Ishikawa (cell line): Measurements from ENCODE around the gene MOCS3.

Experiments
- CEBPB ChIP-seq: IDR thresholded peaks from 2 replicates; pipeline ENCODE4 v1.6.1; 2012
- CREB1 ChIP-seq: IDR thresholded peaks from 2 replicates; pipeline ENCODE4 v1.6.1; 2012; ENCODE audit warnings: low read depth
- EGR1 ChIP-seq: IDR thresholded peaks from 2 replicates; pipeline ENCODE4 v1.6.1; 2012
- EP300 ChIP-seq: IDR thresholded peaks from 2 replicates; pipeline ENCODE4 v1.6.1; 2012; ENCODE audit warnings: borderline replicate concordance
- FOXM1 ChIP-seq: IDR thresholded peaks from 2 replicates; pipeline ENCODE4 v1.6.1; 2012; ENCODE audit warnings: low read depth, borderline replicate concordance
- NFIC ChIP-seq: IDR thresholded peaks from 2 replicates; pipeline ENCODE4 v1.6.1; 2012
- RAD21 ChIP-seq: IDR thresholded peaks from 2 replicates; pipeline ENCODE4 v1.6.1; 2012; ENCODE audit warnings: low read depth
- REST ChIP-seq: IDR thresholded peaks from 2 replicates; pipeline ENCODE4 v1.6.1; 2012; ENCODE audit warnings: low read depth, mild to moderate bottlenecking
- TAF1 ChIP-seq: IDR thresholded peaks from 2 replicates; pipeline ENCODE4 v1.6.1; 2012; ENCODE audit warnings: low read depth, mild to moderate bottlenecking
- TCF12 ChIP-seq: IDR thresholded peaks from 2 replicates; pipeline ENCODE4 v1.6.1; 2012; ENCODE audit warnings: low read depth
- TEAD4 ChIP-seq: IDR thresholded peaks from 2 replicates; pipeline ENCODE4 v1.6.1; 2012
- YY1 ChIP-seq: IDR thresholded peaks from 2 replicates; pipeline ENCODE4 v1.6.1; 2012; ENCODE audit warnings: low read depth
- ZBTB7A ChIP-seq: IDR thresholded peaks from 2 replicates; pipeline ENCODE4 v1.6.1; 2012; ENCODE audit warnings: low read depth
- TF ChIP-seq, protein P1 (sequence below): IDR thresholded peaks from 2 replicates; pipeline ENCODE4 v1.6.1; 2012
- TF ChIP-seq, protein P2 (sequence below): IDR thresholded peaks from 2 replicates; pipeline ENCODE4 v1.6.1; 2012

Gene MOCS3

DNA sequence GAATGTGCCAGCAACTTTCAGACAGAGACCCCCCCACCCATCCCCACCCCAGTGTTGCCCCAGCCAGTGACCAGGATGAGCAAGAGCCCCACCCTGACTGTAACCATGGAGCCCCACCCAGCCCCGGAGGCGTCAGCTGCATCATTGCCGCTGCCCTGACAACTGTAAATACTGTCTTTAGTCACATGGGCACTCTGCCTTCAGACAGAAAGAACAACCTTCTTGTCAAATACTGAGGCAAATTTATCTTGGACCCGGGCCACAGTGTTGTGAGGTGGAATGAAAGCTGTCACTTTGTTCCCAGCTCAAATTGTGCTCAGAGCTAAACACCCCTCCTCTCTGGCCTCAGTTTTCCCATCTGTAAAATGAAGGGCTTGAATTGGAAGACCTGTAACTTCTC, 23.7 kb downstream of the MOCS3 start:
- TF ChIP-seq CREB1 (no peak), NFIC (no peak), ZBTB7A (no peak)
- TF ChIP-seq, protein P1, sequence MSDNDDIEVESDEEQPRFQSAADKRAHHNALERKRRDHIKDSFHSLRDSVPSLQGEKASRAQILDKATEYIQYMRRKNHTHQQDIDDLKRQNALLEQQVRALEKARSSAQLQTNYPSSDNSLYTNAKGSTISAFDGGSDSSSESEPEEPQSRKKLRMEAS = no peak

DNA sequence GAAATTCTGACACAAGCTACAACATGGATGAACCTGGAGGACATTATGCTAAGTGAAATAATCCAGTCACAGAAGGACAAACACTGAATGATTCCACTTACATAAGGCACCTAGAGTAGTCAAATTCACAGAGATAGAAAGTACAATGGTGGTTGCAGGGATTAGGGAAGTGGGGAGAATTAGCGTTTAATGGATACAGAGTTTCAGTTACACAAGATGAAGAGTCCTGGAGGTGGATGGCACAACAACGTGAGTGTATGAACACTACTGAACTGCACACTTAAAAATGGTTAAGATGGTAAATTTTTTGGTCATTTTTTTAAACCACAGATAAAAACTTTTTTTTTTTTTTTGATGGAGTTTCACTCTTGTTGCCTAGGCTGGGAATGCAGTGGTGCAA, 24.7 kb downstream of the MOCS3 start:
- TF ChIP-seq TCF12 (no peak), EGR1 (no peak), TEAD4 (no peak), RAD21 (no peak), CEBPB (no peak), NFIC (no peak), YY1 (no peak), EP300 (no peak), ZBTB7A (no peak), FOXM1 (no peak), CREB1 (no peak), REST (no peak), TAF1 (no peak)
- TF ChIP-seq, protein P1 = no peak
- TF ChIP-seq, protein P2, sequence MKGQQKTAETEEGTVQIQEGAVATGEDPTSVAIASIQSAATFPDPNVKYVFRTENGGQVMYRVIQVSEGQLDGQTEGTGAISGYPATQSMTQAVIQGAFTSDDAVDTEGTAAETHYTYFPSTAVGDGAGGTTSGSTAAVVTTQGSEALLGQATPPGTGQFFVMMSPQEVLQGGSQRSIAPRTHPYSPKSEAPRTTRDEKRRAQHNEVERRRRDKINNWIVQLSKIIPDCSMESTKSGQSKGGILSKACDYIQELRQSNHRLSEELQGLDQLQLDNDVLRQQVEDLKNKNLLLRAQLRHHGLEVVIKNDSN = no peak

- TF ChIP-seq, protein P2 = no peak
- TF ChIP-seq RAD21 (peak; percentile 98), REST (no peak)
These were observed 29.0 kb downstream of the MOCS3 start for GRCh38 chr20:50987493-50988210.

DNA sequence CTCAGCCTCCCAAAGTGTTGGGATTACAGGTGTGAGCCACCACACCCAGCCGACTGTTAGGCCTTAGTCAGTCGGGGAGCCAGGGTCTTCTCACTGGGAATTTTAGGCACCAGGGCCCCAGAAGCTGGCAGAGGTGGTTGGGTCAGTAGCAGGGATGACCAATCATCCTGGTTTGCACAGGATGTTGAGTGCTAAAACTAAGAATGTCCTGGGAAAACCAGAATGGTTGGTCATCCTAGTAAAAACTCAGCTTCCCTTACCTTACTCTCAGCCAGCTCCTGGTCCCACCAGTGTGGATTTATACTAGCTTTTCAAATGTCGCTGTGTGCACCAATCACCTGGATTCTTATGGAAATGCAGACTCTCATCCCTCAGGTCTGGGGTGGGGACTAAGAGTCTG, 32.5 kb downstream of the MOCS3 start:
- TF ChIP-seq RAD21 (no peak), TAF1 (no peak), YY1 (no peak), TCF12 (no peak)

DNA sequence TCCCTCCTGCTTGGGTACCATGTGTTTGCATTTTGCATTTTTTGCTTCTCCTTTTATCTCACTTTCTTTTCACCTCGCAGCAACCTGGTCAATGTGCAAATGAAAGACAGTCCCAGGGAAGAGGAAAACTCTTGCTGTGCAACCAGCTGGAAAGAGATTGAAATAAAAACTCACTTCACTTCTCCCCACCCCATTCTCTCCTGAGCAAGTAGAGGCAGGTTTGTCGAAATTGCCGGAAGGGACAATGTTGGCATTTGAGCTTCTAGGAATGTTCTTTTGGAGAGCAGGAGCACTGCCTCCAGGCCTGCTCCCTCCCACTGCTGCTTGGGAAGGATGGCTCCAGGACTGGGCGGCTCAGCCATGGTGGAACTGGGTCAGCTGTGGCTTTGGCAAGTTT, 33.7 kb downstream of the MOCS3 start:
- TF ChIP-seq, protein P1 = no peak
- no peak for TF ChIP-seq ZBTB7A
- no peak for TF ChIP-seq CEBPB
- TF ChIP-seq TCF12 = no peak
- TF ChIP-seq FOXM1 = no peak
- TF ChIP-seq, protein P2 = no peak
- no peak for TF ChIP-seq EGR1
- no peak for TF ChIP-seq YY1
- TF ChIP-seq REST = no peak
- no peak for TF ChIP-seq CREB1
- no peak for TF ChIP-seq RAD21
- TF ChIP-seq TAF1 = no peak
- TF ChIP-seq TEAD4 = no peak
- no peak for TF ChIP-seq EP300
- no peak for TF ChIP-seq NFIC
